GM23338 (cell line): ENCODE results near the gene DNAI1. TPM values are rescaled to one million over a fixed set of nuclear protein-coding genes. Genes with fewer than 3 reads are reported as not detected.

Experiments
- ATAC-seq: fragments of 200-7000 bp; cut with Tn5 transposase; 3 replicates; pipeline ENCODE4 v1.9.1; 2020
- DNase-seq: peaks from one replicate; pipeline ENCODE4 v3.0.0-alpha.2; 2015; ENCODE audit warnings: low spot score
- H2AFZ ChIP-seq: fragments of 200-600 bp; sonication (generic); 2 replicates; pipeline ENCODE4 v1.8.0; 2016; ENCODE audit warnings: antibody characterized with exemption, mild to moderate bottlenecking, moderate library complexity
- H3F3A ChIP-seq: fragments of 200-600 bp; sonication (generic); replicated peaks from 2 replicates; pipeline ENCODE4 v1.8.0; 2017; ENCODE audit warnings: antibody characterized with exemption, mixed run types, low read depth
- H3K27ac ChIP-seq: fragments of 200-600 bp; sonication (generic); 2 replicates; pipeline ENCODE4 v1.6.1; 2016; ENCODE audit warnings: low read depth
- H3K27me3 ChIP-seq: fragments of 200-600 bp; sonication (generic); 2 replicates; pipeline ENCODE4 v1.8.0; 2016; ENCODE audit warnings: mild to moderate bottlenecking, mixed run types, moderate library complexity; ENCODE audit not compliant: insufficient read depth
- H3K36me3 ChIP-seq: fragments of 200-600 bp; sonication (generic); 2 replicates; pipeline ENCODE4 v1.8.0; 2016; ENCODE audit warnings: mild to moderate bottlenecking; ENCODE audit not compliant: insufficient read depth
- H3K4me1 ChIP-seq: fragments of 200-600 bp; sonication (generic); 2 replicates; pipeline ENCODE4 v1.8.0; 2016; ENCODE audit warnings: mild to moderate bottlenecking, moderate library complexity; ENCODE audit not compliant: insufficient read depth
- H3K4me2 ChIP-seq: fragments of 200-600 bp; sonication (generic); 2 replicates; pipeline ENCODE4 v1.7.1; 2017; ENCODE audit warnings: mixed run types
- H3K4me3 ChIP-seq: fragments of 200-600 bp; sonication (generic); 2 replicates; pipeline ENCODE4 v1.6.1; 2016; ENCODE audit warnings: mixed run types
- H3K79me2 ChIP-seq: fragments of 200-600 bp; sonication (generic); replicated peaks from 2 replicates; pipeline ENCODE4 v1.8.0; 2017; ENCODE audit warnings: mild to moderate bottlenecking; ENCODE audit not compliant: insufficient read depth
- H3K9me2 ChIP-seq: fragments of 200-600 bp; sonication (generic); 2 replicates; pipeline ENCODE4 v1.8.0; 2017; ENCODE audit not compliant: insufficient read depth
- H4K20me1 ChIP-seq: fragments of 200-600 bp; sonication (generic); replicated peaks from 2 replicates; pipeline ENCODE4 v1.8.0; 2017; ENCODE audit warnings: mild to moderate bottlenecking; ENCODE audit not compliant: insufficient read depth
- H3K27ac Mint-ChIP-seq: 2 replicates; pipeline ENCODE4 v1.8.0; 2020; ENCODE audit warnings: inconsistent platforms, mild to moderate bottlenecking, moderate library complexity, mixed read lengths
- H3K27me3 Mint-ChIP-seq: 3 replicates; pipeline ENCODE4 v1.8.0; 2022; ENCODE audit warnings: low read depth, mild to moderate bottlenecking, moderate library complexity, mixed read lengths, inconsistent platforms; ENCODE audit not compliant: insufficient read depth, poor library complexity
- H3K36me3 Mint-ChIP-seq: 3 replicates; pipeline ENCODE4 v1.8.0; 2021; ENCODE audit warnings: low read depth, mild to moderate bottlenecking, inconsistent platforms, moderate library complexity, mixed read lengths
- H3K4me1 Mint-ChIP-seq: 3 replicates; pipeline ENCODE4 v1.8.0; 2020; ENCODE audit warnings: mild to moderate bottlenecking, inconsistent platforms, mixed read lengths
- H3K4me3 Mint-ChIP-seq: 3 replicates; pipeline ENCODE4 v1.8.0; 2021; ENCODE audit warnings: moderate library complexity, mild to moderate bottlenecking, inconsistent platforms, mixed read lengths
- H3K9me3 Mint-ChIP-seq: 3 replicates; pipeline ENCODE4 v1.8.0; 2020; ENCODE audit warnings: moderate library complexity, mild to moderate bottlenecking, inconsistent platforms, mixed read lengths
- EZH2 ChIP-seq: fragments of 200-600 bp; sonication (generic); IDR thresholded peaks from one replicate; pipeline ENCODE4 v1.8.0; 2017; ENCODE audit warnings: antibody characterized with exemption, mild to moderate bottlenecking, low read depth; ENCODE audit not compliant: unreplicated experiment
- EZH2phosphoT487 ChIP-seq: fragments of 200-600 bp; sonication (generic); IDR thresholded peaks from one replicate; pipeline ENCODE4 v1.8.1; 2018; ENCODE audit warnings: antibody characterized with exemption; ENCODE audit not compliant: unreplicated experiment
- JUNB ChIP-seq: IDR thresholded peaks from one replicate; pipeline ENCODE4 v1.6.1; 2016; ENCODE audit warnings: antibody characterized with exemption; ENCODE audit not compliant: unreplicated experiment
- STAT1 ChIP-seq: IDR thresholded peaks from one replicate; pipeline ENCODE4 v1.6.1; 2016; ENCODE audit warnings: antibody characterized with exemption; ENCODE audit not compliant: unreplicated experiment
- ZNF114 ChIP-seq: fragments of 250-450 bp; sonication (Bioruptor Pico); IDR thresholded peaks from 2 replicates; pipeline ENCODE4 v1.5.0; 2020; ENCODE audit warnings: mild to moderate bottlenecking, moderate library complexity
- polyA plus RNA-seq: library from polyadenylated mRNA; unstranded; fragments of >200 nt; fragmentation: Nextera tagmentation; extraction: Ambion mirVana; gene quantifications from 2 replicates; pipeline ENCODE4 v1.2.1, GENCODE V29; 2016
- total RNA-seq: library from RNA; depleted of rRNA; stranded (reverse); fragments of >200 nt; shearing (Covaris generic); gene quantifications from 2 replicates; pipeline ENCODE4 v1.2.3, GENCODE V29; 2014
- TF ChIP-seq, protein P1 (sequence below), 2 experiments: fragments of 200-600 bp in 1 of 2; sonication (generic) in 1 of 2; conservative IDR thresholded peaks; 2 replicates each; pipeline versions ENCODE4 v1.5.1 to v1.6.1; 2016 to 2017; ENCODE audit warnings: antibody characterized with exemption in 2 of 2, low read depth in 2 of 2, mild to moderate bottlenecking in 2 of 2, moderate library complexity in 1 of 2
- TF ChIP-seq, protein P2 (sequence below): IDR thresholded peaks from one replicate; pipeline ENCODE4 v1.6.1; 2018; ENCODE audit warnings: antibody characterized with exemption; ENCODE audit not compliant: unreplicated experiment

The DNAI1 gene
- total and polyA plus RNA-seq, 2 experiments from 2014 or later: 1.0 to 1.1 TPM

DNA sequence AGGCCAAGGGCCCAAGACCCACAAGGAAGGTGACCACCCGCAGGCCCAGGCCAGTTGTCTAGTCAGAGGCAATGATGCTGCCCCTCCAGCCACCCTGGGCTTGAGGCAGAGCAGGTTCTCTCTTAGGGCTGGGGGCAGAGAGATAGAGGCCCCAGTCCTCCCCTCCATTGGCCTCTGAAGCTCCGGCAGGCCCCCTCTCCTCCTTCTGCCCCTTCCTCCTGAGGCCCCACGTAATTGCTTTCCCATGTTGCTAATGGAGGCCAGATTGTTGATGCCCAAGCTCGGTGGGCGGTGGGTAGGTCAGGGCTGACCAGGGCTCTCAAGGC lies 90.8 kb downstream of the DNAI1 start:
- no peak overlapping the region for H3K4me3 Mint-ChIP-seq
- Histone ChIP-seq H3F3A (no peaks in the 10 kb centered on the region), H3K79me2 (no peaks in the 10 kb centered on the region), H4K20me1 (no peaks in the 10 kb centered on the region), H2AFZ (no peak overlapping the region), H3K9me2 (no peaks in the 10 kb centered on the region), H3K27ac (no peak overlapping the region), H3K36me3 (no peaks in the 10 kb centered on the region), H3K4me1 (peaks cover 3% of the 10 kb centered on the region; the same call in 1 of the 2 replicates), H3K4me3 (no peak overlapping the region), H3K27me3 (no peaks in the 10 kb centered on the region), H3K4me2 (no peak overlapping the region)
- no peaks in the 10 kb centered on the region; the same call in 2 of the 3 replicates for H3K9me3 Mint-ChIP-seq
- TF ChIP-seq, protein P1, sequence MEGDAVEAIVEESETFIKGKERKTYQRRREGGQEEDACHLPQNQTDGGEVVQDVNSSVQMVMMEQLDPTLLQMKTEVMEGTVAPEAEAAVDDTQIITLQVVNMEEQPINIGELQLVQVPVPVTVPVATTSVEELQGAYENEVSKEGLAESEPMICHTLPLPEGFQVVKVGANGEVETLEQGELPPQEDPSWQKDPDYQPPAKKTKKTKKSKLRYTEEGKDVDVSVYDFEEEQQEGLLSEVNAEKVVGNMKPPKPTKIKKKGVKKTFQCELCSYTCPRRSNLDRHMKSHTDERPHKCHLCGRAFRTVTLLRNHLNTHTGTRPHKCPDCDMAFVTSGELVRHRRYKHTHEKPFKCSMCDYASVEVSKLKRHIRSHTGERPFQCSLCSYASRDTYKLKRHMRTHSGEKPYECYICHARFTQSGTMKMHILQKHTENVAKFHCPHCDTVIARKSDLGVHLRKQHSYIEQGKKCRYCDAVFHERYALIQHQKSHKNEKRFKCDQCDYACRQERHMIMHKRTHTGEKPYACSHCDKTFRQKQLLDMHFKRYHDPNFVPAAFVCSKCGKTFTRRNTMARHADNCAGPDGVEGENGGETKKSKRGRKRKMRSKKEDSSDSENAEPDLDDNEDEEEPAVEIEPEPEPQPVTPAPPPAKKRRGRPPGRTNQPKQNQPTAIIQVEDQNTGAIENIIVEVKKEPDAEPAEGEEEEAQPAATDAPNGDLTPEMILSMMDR (conservative IDR thresholded peaks at IDR 0.05; ENCODE audit: low read depth in 2 of 2): no peak
- no peak for TF ChIP-seq STAT1
- H3K36me3 Mint-ChIP-seq: no peaks in the 10 kb centered on the region
- H3K27ac Mint-ChIP-seq: no peak overlapping the region
- peaks cover 11% of the 10 kb centered on the region for H3K27me3 Mint-ChIP-seq
- H3K4me1 Mint-ChIP-seq: peaks cover 6% of the 10 kb centered on the region; the same call in 2 of the 3 replicates
- DNase-seq: no peak
- ATAC-seq: no peak

DNA sequence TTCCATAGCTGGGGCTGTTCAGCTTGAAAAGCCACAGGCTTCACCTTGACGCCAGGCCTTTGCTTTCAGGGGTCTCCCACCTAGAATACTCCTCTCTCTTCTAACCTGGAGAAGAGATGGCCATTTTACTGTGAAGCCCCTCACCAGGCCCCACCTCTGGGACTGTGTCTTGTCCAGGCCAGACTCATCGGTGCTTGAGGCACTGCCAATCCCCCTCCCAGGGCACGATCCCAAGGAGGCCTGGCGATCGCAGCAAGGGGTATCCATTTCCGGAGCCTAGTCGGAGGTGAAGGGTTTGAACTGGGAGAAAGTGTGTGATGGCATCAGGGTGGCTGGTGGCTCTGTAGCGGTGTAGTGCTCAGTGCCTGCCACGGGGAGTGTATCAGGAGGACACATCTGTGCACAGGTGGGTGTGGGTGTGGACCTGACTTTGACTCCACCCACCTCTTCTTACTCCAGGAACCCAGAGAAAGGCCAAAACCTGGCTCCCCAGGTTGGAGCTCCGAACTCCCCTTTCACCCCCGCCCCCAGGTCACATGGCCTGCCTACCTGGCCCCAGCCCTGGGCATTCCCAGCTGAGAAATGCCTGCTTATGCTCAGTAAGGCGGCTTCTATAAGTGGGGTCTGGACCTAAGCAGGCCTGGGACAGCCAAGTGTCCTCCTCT lies 91.5 kb downstream of the DNAI1 start:
- Histone ChIP-seq H3K27me3 (no peaks in the 10 kb centered on the region), H3K4me3 (no peak overlapping the region), H2AFZ (no peak overlapping the region), H3K27ac (no peak overlapping the region), H3F3A (no peaks in the 10 kb centered on the region), H4K20me1 (no peaks in the 10 kb centered on the region), H3K4me1 (peaks cover 11% of the 10 kb centered on the region), H3K9me2 (no peaks in the 10 kb centered on the region), H3K79me2 (no peaks in the 10 kb centered on the region), H3K36me3 (no peaks in the 10 kb centered on the region), H3K4me2 (no peak overlapping the region)
- TF ChIP-seq ZNF114 (CRISPR knock-in tag) (no peak), EZH2phosphoT487 (no peak), JUNB (no peak), EZH2 (no peak)
- TF ChIP-seq, protein P2, sequence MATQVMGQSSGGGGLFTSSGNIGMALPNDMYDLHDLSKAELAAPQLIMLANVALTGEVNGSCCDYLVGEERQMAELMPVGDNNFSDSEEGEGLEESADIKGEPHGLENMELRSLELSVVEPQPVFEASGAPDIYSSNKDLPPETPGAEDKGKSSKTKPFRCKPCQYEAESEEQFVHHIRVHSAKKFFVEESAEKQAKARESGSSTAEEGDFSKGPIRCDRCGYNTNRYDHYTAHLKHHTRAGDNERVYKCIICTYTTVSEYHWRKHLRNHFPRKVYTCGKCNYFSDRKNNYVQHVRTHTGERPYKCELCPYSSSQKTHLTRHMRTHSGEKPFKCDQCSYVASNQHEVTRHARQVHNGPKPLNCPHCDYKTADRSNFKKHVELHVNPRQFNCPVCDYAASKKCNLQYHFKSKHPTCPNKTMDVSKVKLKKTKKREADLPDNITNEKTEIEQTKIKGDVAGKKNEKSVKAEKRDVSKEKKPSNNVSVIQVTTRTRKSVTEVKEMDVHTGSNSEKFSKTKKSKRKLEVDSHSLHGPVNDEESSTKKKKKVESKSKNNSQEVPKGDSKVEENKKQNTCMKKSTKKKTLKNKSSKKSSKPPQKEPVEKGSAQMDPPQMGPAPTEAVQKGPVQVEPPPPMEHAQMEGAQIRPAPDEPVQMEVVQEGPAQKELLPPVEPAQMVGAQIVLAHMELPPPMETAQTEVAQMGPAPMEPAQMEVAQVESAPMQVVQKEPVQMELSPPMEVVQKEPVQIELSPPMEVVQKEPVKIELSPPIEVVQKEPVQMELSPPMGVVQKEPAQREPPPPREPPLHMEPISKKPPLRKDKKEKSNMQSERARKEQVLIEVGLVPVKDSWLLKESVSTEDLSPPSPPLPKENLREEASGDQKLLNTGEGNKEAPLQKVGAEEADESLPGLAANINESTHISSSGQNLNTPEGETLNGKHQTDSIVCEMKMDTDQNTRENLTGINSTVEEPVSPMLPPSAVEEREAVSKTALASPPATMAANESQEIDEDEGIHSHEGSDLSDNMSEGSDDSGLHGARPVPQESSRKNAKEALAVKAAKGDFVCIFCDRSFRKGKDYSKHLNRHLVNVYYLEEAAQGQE: no peak
- Mint-ChIP-seq H3K27ac (no peak overlapping the region), H3K9me3 (no peaks in the 10 kb centered on the region; the same call in 2 of the 3 replicates), H3K36me3 (no peaks in the 10 kb centered on the region), H3K4me3 (no peak overlapping the region), H3K4me1 (peaks cover 14% of the 10 kb centered on the region), H3K27me3 (peaks cover 15% of the 10 kb centered on the region)
- no peak for ATAC-seq
- no peak for DNase-seq
